GM12891 (cell line): ENCODE data around the gene MAB21L2.

ENCODE experiments used
- POLR2AphosphoS5 ChIP-seq: IDR thresholded peaks from 2 replicates; pipeline ENCODE4 v1.6.1; 2011; ENCODE audit warnings: low read depth, low read length, control low read depth
- TAF1 ChIP-seq: IDR thresholded peaks from 2 replicates; pipeline ENCODE4 v1.6.1; 2011; ENCODE audit warnings: low read depth, low read length, control low read depth

GRCh38 chr4:150580306-150580705, 1.6 kb upstream of the MAB21L2 start:
- TF ChIP-seq POLR2AphosphoS5 (no peak), TAF1 (no peak)
